Endothelial cell (in vitro differentiated cells): ENCODE measurements around the gene MAFB. TPM values are rescaled to one million over a fixed set of nuclear protein-coding genes. Genes with fewer than 3 reads are reported as not detected.

Experiments
- DNase-seq: peaks from one replicate; pipeline ENCODE4 v3.0.0; 2021; ENCODE audit warnings: low spot score
- H3K27ac Mint-ChIP-seq: one replicate; pipeline ENCODE4 v1.8.0; 2021; ENCODE audit warnings: mixed read lengths, inconsistent platforms; ENCODE audit not compliant: unreplicated experiment
- H3K27me3 Mint-ChIP-seq: one replicate; pipeline ENCODE4 v1.8.0; 2021; ENCODE audit warnings: mild to moderate bottlenecking, moderate library complexity, mixed read lengths, inconsistent platforms; ENCODE audit not compliant: unreplicated experiment
- H3K36me3 Mint-ChIP-seq: one replicate; pipeline ENCODE4 v1.8.0; 2021; ENCODE audit warnings: mild to moderate bottlenecking, low read depth, mixed read lengths, inconsistent platforms; ENCODE audit not compliant: unreplicated experiment
- H3K4me1 Mint-ChIP-seq: one replicate; pipeline ENCODE4 v1.8.0; 2021; ENCODE audit warnings: mild to moderate bottlenecking, mixed read lengths, inconsistent platforms; ENCODE audit not compliant: unreplicated experiment
- H3K4me3 Mint-ChIP-seq: one replicate; pipeline ENCODE4 v1.8.0; 2021; ENCODE audit warnings: mild to moderate bottlenecking, mixed read lengths, inconsistent platforms; ENCODE audit not compliant: unreplicated experiment
- H3K9me3 Mint-ChIP-seq: one replicate; pipeline ENCODE4 v1.8.0; 2021; ENCODE audit warnings: mixed read lengths, inconsistent platforms; ENCODE audit not compliant: unreplicated experiment
- total RNA-seq: library from RNA; stranded (reverse); fragmentation: NEBNext Ultra II Directional; extraction: Animal tissue kit (Norgen Biotek cat#: 25700); gene quantifications from one replicate; pipeline ENCODE4 v1.2.1, GENCODE V29; 2021; ENCODE audit not compliant: unreplicated experiment
- TF ChIP-seq, protein P1 (sequence below): fragments of 200-600 bp; sonication (generic); IDR thresholded peaks from one replicate; pipeline ENCODE4 v1.5.0; 2021; ENCODE audit warnings: antibody characterized with exemption; ENCODE audit not compliant: unreplicated experiment

MAFB gene
- total RNA-seq, 1 donor from 2014 or later = 2.1 TPM

DNA sequence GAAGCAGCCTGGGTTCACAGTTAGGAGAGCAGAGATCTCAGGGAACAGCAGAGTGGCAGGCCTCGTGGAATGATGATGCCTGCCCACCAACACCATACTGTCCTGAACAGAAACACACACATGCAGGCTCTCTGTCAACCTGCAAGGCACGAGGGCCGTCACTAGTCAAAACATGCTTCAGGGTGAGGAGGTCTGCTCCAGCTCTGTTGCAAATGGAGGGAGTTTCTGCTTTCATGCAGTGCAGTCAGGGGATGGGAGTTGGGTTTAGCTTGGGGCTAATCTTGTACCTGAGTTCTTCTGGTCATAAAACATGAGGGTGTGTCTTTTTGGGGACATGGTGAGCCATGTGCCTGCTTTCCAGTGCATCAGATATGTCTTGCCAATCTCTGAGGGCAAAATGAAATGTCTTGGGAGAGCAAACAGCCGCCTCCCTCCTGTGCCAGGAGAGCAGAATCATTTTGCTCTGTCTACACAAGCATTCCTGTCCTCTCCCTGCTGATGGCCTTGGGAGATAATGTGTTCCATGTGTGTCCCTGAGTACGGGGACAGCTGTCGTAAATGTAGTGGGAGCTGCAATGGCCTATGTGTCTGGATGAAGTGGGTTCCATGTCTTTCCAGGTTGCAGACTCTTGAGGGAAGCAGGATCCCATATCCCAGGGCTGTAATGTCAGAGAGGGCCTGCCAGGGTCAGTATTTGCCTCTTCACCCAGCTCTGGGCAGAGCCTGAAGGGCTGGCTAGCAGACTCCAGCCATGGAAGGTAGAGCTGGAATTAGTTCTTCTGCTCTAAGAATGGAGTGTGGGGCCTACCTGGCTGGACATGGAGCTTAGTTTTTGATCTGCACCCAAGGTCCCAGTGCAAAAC, 40.6 kb downstream of the MAFB start:
- TF ChIP-seq, protein P1, sequence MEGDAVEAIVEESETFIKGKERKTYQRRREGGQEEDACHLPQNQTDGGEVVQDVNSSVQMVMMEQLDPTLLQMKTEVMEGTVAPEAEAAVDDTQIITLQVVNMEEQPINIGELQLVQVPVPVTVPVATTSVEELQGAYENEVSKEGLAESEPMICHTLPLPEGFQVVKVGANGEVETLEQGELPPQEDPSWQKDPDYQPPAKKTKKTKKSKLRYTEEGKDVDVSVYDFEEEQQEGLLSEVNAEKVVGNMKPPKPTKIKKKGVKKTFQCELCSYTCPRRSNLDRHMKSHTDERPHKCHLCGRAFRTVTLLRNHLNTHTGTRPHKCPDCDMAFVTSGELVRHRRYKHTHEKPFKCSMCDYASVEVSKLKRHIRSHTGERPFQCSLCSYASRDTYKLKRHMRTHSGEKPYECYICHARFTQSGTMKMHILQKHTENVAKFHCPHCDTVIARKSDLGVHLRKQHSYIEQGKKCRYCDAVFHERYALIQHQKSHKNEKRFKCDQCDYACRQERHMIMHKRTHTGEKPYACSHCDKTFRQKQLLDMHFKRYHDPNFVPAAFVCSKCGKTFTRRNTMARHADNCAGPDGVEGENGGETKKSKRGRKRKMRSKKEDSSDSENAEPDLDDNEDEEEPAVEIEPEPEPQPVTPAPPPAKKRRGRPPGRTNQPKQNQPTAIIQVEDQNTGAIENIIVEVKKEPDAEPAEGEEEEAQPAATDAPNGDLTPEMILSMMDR = no peak
- peaks cover 43% of the 10 kb centered on the region for H3K4me1 Mint-ChIP-seq
- H3K36me3 Mint-ChIP-seq = no peaks in the 10 kb centered on the region
- no peaks in the 10 kb centered on the region for H3K9me3 Mint-ChIP-seq
- no peak overlapping the region for H3K4me3 Mint-ChIP-seq
- H3K27ac Mint-ChIP-seq = no peak overlapping the region
- DNase-seq = no peak
- peaks cover 8% of the 10 kb centered on the region for H3K27me3 Mint-ChIP-seq

- DNase-seq = no peak
- Mint-ChIP-seq H3K4me3 (peak overlapping the region; percentile 19), H3K4me1 (peaks cover 58% of the 10 kb centered on the region), H3K36me3 (no peaks in the 10 kb centered on the region), H3K9me3 (no peaks in the 10 kb centered on the region), H3K27ac (peak overlapping the region; percentile 25), H3K27me3 (peaks cover 6% of the 10 kb centered on the region)
- TF ChIP-seq, protein P1 = no peak
Observed at GRCh38 chr20:40646813-40647212, 42.2 kb downstream of the MAFB start.

GRCh38 chr20:40646361-40646760, 42.7 kb downstream of the MAFB start:
- DNase-seq = peak; percentile 11
- peaks cover 59% of the 10 kb centered on the region for H3K4me1 Mint-ChIP-seq

DNA sequence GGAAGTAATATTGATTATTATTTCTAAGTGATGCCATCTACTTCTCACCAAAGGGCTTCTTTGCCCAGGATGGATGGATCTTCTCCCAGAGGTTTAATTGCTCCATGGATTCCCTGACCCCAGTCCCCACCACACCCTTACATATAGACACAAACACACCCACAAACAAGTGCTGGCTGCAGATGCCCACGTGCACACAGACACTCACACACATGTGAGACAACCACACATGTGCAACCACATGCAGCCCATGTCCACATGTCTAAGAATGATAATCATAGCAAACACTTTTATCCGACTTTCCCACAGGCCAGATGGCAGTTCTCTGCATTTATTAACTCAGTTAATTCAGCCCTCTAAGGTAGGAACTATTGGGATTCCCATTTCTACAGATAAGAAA, 44.2 kb downstream of the MAFB start:
- peaks cover 59% of the 10 kb centered on the region for H3K4me1 Mint-ChIP-seq
- no peaks in the 10 kb centered on the region for H3K9me3 Mint-ChIP-seq

More at GRCh38 chr20:40646361-40646760, 42.7 kb downstream of the MAFB start:
- TF ChIP-seq, protein P1 = no peak
- Mint-ChIP-seq H3K36me3 (no peaks in the 10 kb centered on the region), H3K9me3 (no peaks in the 10 kb centered on the region), H3K27me3 (peaks cover 6% of the 10 kb centered on the region), H3K4me3 (no peak overlapping the region), H3K27ac (no peak overlapping the region)

More for the DNA sequence above, 44.2 kb downstream of the MAFB start:
- Mint-ChIP-seq H3K27ac (no peak overlapping the region), H3K36me3 (no peaks in the 10 kb centered on the region), H3K27me3 (peaks cover 6% of the 10 kb centered on the region), H3K4me3 (no peak overlapping the region)
- TF ChIP-seq, protein P1 = no peak
- no peak for DNase-seq
